C4-2B (cell line): ENCODE data around the gene FKBP5.

ENCODE experiments used
- CTCF ChIP-seq: fragments of 450-650 bp; conservative IDR thresholded peaks from 2 replicates; pipeline ENCODE4 v1.5.1; 2017; ENCODE audit warnings: mild to moderate bottlenecking
- ZFX ChIP-seq: fragments of 450-650 bp; IDR thresholded peaks from 2 replicates; pipeline ENCODE4 v1.6.1; 2017

- TF ChIP-seq CTCF (no peak), ZFX (no peak)
Observed at GRCh38 chr6:35633579-35634089, 55.1 kb downstream of the FKBP5 start.
